K562 (cell line): ENCODE data around the gene CDC23. TPM values are rescaled to one million over a fixed set of nuclear protein-coding genes. Genes with fewer than 3 reads are reported as not detected.

ENCODE experiments used
- ARNT ChIP-seq, 2 experiments: fragments of 450-650 bp; IDR thresholded peaks; 2 replicates each; pipeline ENCODE4 v1.6.1; 2016; ENCODE audit warnings: mild to moderate bottlenecking in 1 of 2
- CREB3L1 ChIP-seq: fragments of 450-650 bp; IDR thresholded peaks from 2 replicates; pipeline ENCODE4 v1.6.1; 2014; ENCODE audit warnings: low read depth, mild to moderate bottlenecking, moderate library complexity, borderline replicate concordance
- DPF2 ChIP-seq: fragments of 450-650 bp; IDR thresholded peaks from 2 replicates; pipeline ENCODE4 v1.6.1; 2016
- HCFC1 ChIP-seq: IDR thresholded peaks from 2 replicates; pipeline ENCODE4 v1.6.1; 2012; ENCODE audit warnings: low read depth, low read length, improper control_type of control experiment
- HLTF ChIP-seq: fragments of 450-650 bp; IDR thresholded peaks from 2 replicates; pipeline ENCODE4 v1.6.1; 2016
- ID3 ChIP-seq, 2 experiments: fragments of 250-450 bp in 1 of 2; fragments of 450-650 bp in 1 of 2; sonication (Bioruptor Pico) in 1 of 2; IDR thresholded peaks; 2 replicates each; pipeline versions ENCODE4 v1.6.1 to v1.8.0; 2016 to 2021; ENCODE audit warnings: mild to moderate bottlenecking in 2 of 2, moderate library complexity in 2 of 2, missing compliant biosample characterization in 1 of 2, missing genetic modification characterization in 1 of 2
- MAFF ChIP-seq: IDR thresholded peaks from 2 replicates; pipeline ENCODE4 v1.6.1; 2012; ENCODE audit warnings: low read length, improper control_type of control experiment
- MCM7 ChIP-seq, 2 experiments: fragments of 450-650 bp; IDR thresholded peaks; 2 replicates each; pipeline ENCODE4 v1.6.1; 2016 to 2018
- MED1 ChIP-seq: sonication (generic); formaldehyde crosslinking; IDR thresholded peaks from 2 replicates; pipeline ENCODE4 v1.8.1; 2023; ENCODE audit warnings: missing genetic modification reagents, borderline replicate concordance
- NKRF ChIP-seq: fragments of 450-650 bp; IDR thresholded peaks from 2 replicates; pipeline ENCODE4 v1.6.1; 2016; ENCODE audit warnings: borderline replicate concordance
- PTTG1 ChIP-seq: fragments of 450-650 bp; IDR thresholded peaks from 2 replicates; pipeline ENCODE4 v1.6.1; 2016; ENCODE audit warnings: low read depth, mild to moderate bottlenecking, missing genetic modification characterization, missing compliant biosample characterization
- RB1 ChIP-seq: fragments of 450-650 bp; IDR thresholded peaks from 2 replicates; pipeline ENCODE4 v1.6.1; 2017; ENCODE audit warnings: low read depth, mild to moderate bottlenecking
- ZBTB17 ChIP-seq: fragments of 450-650 bp; formaldehyde crosslinking; IDR thresholded peaks from 2 replicates; pipeline ENCODE4 v1.4.0; 2020; ENCODE audit warnings: mild to moderate bottlenecking
- ZNF12 ChIP-seq: sonication (generic); formaldehyde crosslinking; IDR thresholded peaks from 2 replicates; pipeline ENCODE4 v1.4.0; 2020; ENCODE audit warnings: mild to moderate bottlenecking, missing genetic modification reagents
- ZNF143 ChIP-seq: sonication (generic); formaldehyde crosslinking; IDR thresholded peaks from 2 replicates; pipeline ENCODE4 v1.9.0; 2022; ENCODE audit warnings: mild to moderate bottlenecking, missing genetic modification reagents
- ZNF23 ChIP-seq: fragments of 250-450 bp; sonication (Bioruptor Pico); IDR thresholded peaks from 2 replicates; pipeline ENCODE4 v1.4.0; 2020; ENCODE audit warnings: mild to moderate bottlenecking
- ZNF655 ChIP-seq: fragments of 250-450 bp; sonication (Bioruptor Pico); IDR thresholded peaks from 2 replicates; pipeline ENCODE4 v1.5.0; 2021
- polyA plus RNA-seq, 8 experiments: library from polyadenylated mRNA; depleted of rRNA in 4 of 8; stranded (reverse) in 5 of 8; unstranded in 3 of 8; fragments of >200 nt; fragmentation: Nextera tagmentation in 2 of 8; fragmentation: Illumina TruSeq in 1 of 8; extraction: Ambion mirVana in 2 of 8; extraction: Trizol in 1 of 8; gene quantifications; 2 replicates each; pipeline versions ENCODE4 v1.2.1 to v1.2.3, GENCODE V29; 2011 to 2014; ENCODE audit warnings: inconsistent platforms in 1 of 8, missing spikeins in 1 of 8
- total RNA-seq, 7 experiments: library from RNA; depleted of rRNA in 6 of 7; stranded (reverse); fragments of >200 nt in 6 of 7; fragmentation: Illumina TruSeq in 2 of 7; extraction: Trizol in 2 of 7; gene quantifications; 2 replicates each; pipeline versions ENCODE4 v1.2.1 to v1.2.3, GENCODE V29; 2011 to 2021; ENCODE audit warnings: low replicate concordance in 1 of 7
- TF ChIP-seq, protein P1 (sequence below), 2 experiments: fragments of 200-800 bp in 1 of 2; sonication (Bioruptor generic) in 1 of 2; sonication (generic) in 1 of 2; formaldehyde crosslinking in 1 of 2; IDR thresholded peaks in 1 of 2; conservative IDR thresholded peaks in 1 of 2; 2 replicates each; pipeline versions ENCODE4 v1.5.0 to v1.6.1; 2016 to 2020; ENCODE audit warnings: missing compliant biosample characterization in 1 of 2, missing genetic modification characterization in 1 of 2, missing genetic modification reagents in 1 of 2
- TF ChIP-seq, protein P2 (sequence below), 3 experiments: fragments of 200-800 bp in 1 of 3; sonication (Bioruptor generic) in 1 of 3; sonication (generic) in 1 of 3; formaldehyde crosslinking in 1 of 3; IDR thresholded peaks; 2 replicates each; pipeline versions ENCODE4 v1.6.1 to v1.8.0; 2016 to 2022; ENCODE audit warnings: mild to moderate bottlenecking in 2 of 3, missing compliant biosample characterization in 2 of 3, missing genetic modification characterization in 2 of 3, missing genetic modification reagents in 1 of 3

CDC23 gene
- total and polyA plus RNA-seq, 9 of the 15 experiments (the other 6 are each of a cell fraction or from before 2014, with no cell fraction given) = 34.5 to 157 (median 65.5) TPM

DNA sequence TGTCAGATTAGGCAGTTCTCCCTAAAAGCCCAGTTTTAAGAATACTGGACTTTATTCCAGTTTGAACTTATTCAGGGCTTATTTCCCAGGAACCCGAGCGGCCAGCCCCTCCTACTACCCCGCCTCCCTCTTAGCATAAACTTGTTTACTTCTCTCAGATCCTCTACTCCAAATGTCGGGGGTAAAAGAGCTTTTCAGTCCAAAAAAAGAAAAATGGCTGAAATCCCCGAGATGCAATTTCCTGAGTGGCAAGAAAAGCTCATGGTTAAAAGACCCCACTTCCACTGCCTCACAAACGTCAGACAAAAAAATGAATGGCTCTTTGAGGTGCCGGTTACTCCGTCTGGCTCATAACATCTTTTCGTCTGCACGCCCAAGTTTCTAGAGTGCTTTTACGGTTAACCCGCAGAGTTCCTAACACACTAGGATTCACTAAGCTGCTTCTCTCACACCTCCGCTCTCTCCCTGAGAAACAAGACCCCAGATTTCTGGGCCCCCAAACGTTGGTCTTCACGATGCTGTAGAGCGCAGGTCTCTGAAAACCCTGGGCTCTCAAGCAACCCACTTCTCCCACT is 35.1 kb downstream of the CDC23 start (continued):
- TF ChIP-seq CREB3L1 = no peak
- TF ChIP-seq NKRF = peak; percentile 71; the same call in 1 of the 2 replicates
- TF ChIP-seq HCFC1 = no peak
- no peak for TF ChIP-seq ZNF143
- no peak for TF ChIP-seq MAFF
- TF ChIP-seq ZNF655 (CRISPR knock-in tag) = no peak
- peak; percentile 69; the same call in 1 of the 2 replicates for TF ChIP-seq HLTF
- TF ChIP-seq DPF2 = peak; percentile 39; the same call in 1 of the 2 replicates
- no peak for TF ChIP-seq PTTG1 (tag)
- no peak for TF ChIP-seq MED1
- TF ChIP-seq, protein P1, sequence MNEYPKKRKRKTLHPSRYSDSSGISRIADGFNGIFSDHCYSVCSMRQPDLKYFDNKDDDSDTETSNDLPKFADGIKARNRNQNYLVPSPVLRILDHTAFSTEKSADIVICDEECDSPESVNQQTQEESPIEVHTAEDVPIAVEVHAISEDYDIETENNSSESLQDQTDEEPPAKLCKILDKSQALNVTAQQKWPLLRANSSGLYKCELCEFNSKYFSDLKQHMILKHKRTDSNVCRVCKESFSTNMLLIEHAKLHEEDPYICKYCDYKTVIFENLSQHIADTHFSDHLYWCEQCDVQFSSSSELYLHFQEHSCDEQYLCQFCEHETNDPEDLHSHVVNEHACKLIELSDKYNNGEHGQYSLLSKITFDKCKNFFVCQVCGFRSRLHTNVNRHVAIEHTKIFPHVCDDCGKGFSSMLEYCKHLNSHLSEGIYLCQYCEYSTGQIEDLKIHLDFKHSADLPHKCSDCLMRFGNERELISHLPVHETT (CRISPR knock-in tag; conservative IDR thresholded peaks at IDR 0.05 in 1 of 2, IDR thresholded peaks at IDR 0.05 in 1 of 2) = no peak; a peak in 1 of 4 replicates
- no peak for TF ChIP-seq MCM7 (IDR thresholded peaks at IDR 0.05)
- no peak for TF ChIP-seq ZBTB17 (CRISPR knock-in tag)
- TF ChIP-seq, protein P2, sequence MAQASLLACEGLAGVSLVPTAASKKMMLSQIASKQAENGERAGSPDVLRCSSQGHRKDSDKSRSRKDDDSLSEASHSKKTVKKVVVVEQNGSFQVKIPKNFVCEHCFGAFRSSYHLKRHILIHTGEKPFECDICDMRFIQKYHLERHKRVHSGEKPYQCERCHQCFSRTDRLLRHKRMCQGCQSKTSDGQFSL (CRISPR knock-in tag; IDR thresholded peaks at IDR 0.05) = no peak
- TF ChIP-seq, protein P2 (tag; IDR thresholded peaks at IDR 0.05) = no peak
- TF ChIP-seq ID3 (CRISPR knock-in tag; IDR thresholded peaks at IDR 0.05) = no peak
- TF ChIP-seq ID3 (tag; IDR thresholded peaks at IDR 0.05) = no peak
- 0 out of 2 replicates have a peak, but pooled peaks have one; percentile 10 for TF ChIP-seq RB1
- peak; percentile 55; the same call in 1 of the 2 replicates for TF ChIP-seq ZNF12 (CRISPR knock-in tag)
- TF ChIP-seq ZNF23 (CRISPR knock-in tag) = no peak
- TF ChIP-seq ARNT (IDR thresholded peaks at IDR 0.05) = no peak
